Amniotic epithelial cell (primary cell): Measurements from ENCODE around the gene AGXT.
"Not testable (repeated sequence)": the region's sequence is repeated elsewhere in the genome, so short reads cannot be mapped to it uniquely, and the experiment has no call there.

ENCODE experiments used
- DNase-seq: peaks from one replicate; pipeline ENCODE4 v3.0.0-alpha.2; 2010; ENCODE audit warnings: low read depth

Gene AGXT

DNA sequence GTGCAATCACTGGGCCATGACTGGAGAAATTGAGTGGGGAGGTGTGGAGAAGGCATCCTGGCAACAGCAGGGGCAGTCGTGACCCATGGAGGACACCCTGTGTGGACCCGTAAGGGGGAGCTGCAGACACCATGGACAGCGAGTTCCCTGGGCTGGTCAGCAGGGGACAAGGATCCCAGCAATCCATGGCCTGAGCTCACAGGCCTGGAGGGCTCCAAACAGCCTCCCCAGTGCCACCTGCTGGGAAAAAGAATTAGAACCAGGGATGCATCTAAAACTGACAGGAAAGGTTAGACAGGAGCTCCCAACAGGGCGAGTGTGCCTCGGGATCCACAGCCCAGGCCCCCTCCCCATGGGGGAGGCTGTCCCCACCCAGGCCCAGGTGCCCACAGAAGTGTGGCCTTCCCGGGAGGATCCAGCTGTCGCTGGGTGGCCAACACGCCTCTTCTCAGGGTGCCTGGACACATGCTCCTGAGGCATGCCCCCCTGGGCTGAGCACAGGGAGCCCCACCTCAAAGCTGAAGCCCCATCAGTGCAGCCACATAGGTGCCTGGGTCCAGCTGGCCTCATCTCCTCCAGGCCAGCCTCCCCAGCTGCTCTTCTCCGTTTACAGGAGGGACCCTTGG is 28.1 kb upstream of the AGXT start:
- peak; percentile 45 for DNase-seq

DNA sequence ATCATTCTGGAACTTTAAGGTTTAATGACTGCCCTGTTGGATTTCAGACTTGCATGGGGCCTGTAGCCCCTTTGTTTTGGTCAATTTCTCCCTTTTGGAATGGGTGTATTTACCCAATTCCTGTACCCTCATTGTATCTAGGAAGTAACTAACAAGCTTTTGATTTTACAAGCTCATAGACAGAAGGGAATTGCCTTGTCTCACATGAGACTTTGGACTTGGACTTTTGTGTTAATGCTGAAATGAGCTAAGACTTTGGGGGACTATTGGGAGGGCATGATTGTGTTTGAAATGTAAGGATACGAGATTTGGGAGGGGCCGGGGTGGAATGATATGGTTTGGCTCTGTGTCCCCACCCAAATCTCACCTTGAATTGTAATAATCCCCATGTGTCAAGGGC is 22.3 kb upstream of the AGXT start:
- not testable (repeated sequence) for DNase-seq

DNA sequence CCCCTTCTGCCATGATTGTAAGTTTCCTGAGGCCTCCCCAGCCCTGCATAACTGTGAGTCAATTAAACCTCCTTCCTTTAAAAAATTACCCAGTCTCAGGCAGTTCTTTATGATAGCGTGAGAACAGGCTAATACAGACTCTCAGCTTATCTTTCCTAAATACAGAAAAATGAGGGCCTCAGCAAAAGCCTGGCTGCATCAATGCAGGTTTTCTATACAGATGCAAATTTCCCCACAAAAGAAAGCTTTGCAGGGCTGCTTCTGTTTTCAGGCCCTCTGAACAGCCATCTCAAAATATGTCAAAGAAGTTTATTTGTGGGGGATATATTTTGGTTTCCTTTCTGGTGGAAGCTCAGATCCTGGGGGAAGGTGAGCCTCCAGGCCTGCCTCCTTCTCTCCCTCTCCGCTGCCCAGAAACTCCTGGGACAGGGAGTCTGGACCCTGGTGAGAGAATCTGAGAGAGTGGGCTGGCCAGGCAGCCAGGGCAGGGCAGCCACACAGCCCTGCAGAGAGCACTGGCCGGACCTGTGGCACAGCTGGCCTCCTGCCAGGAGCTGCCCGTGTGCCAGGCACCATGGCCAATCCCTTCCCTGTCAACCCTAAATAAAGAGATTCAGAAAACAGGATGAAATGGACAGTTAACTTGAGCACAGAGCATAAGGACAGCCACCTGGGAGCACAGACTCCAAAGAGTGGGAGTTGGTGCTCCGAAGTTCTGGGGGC is 21.6 kb upstream of the AGXT start:
- no peak for DNase-seq

DNA sequence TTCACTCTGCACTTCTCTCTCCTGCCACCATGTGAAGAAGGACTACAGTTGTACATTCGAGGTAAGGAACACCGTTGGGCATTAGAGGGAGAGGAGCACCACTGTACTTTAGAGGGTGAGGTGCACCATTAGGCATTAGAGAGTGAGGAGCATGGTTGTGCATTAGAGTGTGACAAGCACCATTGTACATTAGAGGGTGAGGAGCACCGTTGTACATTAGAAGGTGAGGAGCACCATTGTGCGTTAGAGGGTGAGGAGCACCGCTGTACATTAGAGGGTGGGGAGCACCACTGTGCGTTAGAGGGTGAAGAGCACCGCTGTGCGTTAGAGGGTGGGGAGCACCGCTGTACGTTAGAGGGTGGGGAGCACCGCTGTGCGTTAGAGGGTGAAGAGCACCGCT is 20.8 kb upstream of the AGXT start:
- DNase-seq = no peak

DNA sequence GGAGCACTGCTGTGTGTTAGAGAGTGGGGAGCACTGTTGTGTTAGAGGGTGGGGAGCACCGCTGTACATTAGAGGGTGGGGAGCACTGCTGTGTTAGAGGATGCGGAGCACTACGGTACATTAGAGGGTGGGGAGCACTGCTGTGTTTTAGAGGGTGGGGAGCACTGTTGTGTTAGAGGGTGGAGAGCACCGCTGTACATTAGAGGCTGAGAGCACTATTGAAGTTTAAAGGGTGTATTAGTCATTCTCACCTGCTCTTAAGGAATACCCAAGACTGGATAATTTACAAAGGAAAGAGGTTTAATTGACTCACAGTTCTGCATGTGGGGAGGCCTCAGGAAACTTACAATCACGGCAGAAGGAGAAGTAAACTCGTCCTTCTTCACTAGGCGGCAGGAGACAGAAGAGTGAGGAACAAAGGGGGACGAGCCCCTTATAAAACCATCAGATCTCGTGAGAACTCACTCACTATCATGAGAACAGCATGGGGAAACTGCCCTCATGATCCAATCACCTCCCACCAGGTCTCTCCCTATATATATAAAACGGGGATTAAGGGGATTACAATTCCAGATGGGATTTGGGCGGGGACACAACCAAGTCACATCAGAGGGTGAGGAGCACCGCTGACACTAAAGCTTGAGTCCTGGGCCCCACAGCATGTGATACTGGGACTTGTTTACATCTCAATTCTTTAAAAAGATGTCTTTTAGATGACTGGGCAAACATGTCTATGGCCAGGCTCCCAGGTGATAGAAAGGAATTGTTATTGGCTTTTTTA is 19.5 kb upstream of the AGXT start:
- DNase-seq = no peak

DNA sequence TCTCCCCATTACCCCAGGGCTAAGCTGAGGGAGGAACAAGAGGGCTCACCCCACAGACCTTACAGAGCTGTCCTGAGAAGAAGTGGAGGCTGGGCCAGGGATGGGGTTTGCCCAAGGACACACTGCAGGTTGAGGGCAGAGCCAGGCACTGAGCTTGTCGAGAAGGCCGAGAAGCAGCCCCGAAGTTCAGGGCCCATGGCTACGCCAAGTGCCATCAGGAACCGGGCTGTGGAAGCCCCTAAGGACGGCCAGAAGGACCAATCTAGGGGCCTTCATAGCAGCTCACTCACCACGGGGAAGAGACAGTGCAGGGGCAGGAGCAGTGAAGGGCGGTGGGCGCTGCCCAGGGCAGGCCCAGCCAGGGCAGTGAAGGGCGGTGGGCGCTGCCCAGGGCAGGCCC is 18.6 kb upstream of the AGXT start:
- no peak for DNase-seq

DNA sequence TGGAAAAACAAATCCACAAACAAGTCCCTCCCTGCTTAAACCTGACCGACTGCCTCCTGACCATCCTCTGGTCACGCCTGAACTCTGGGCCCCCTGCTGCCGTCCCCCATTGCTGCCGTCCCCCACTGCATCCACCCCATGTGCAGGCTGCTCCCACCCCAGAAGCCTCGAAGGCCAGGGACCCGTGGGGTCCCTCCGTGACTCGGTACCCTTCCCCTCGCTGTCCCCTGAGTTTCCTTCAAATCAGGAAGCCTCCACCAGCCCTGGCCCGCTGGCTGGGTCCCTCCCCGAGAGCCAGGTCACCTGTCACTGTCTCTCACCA is 17.9 kb upstream of the AGXT start:
- DNase-seq = no peak

DNA sequence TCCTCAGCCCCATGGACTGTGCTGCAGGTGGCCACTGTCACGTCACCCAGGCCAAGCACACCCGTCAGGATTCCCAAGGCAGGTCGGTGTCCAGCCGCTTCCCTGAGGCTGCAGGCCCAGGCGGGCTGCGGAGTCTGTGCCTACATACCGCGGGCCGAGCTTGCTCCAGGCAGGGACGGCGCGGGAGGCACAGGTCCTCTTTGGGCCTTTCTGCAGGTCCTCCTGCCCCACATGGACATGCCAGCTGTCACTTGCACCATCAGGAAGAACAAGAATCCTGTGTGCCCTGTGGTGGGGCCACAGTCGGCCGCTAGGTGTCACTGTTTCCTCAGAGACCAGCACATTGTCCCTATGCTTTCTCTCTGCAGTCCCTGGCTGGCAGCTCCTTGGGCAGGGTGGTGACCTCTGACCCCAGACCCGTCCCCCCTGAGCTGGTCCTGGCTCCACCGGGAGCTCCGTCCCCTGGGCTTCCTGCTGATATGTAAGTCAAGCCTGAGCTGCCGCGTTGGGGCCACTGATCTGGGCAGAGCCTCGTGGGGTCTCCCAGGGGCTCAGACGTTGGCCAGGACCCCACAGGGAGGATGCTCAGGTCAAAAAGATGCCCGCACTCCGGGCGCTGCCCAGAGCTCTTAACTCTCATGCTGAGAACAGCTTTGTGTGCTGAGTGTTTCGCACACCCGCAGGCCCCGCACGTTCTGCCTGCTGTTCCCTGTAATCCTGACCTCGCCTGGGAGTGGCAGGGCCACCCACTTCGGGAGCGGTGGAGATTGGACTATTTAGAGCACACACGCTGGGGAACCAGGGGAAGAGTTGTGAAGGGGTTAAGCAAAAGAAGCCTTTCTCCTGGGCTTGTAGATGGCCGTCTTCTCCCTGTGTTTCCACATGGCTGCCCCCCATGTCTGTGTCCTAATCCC is 17.3 kb upstream of the AGXT start:
- DNase-seq = peak; percentile 60

DNA sequence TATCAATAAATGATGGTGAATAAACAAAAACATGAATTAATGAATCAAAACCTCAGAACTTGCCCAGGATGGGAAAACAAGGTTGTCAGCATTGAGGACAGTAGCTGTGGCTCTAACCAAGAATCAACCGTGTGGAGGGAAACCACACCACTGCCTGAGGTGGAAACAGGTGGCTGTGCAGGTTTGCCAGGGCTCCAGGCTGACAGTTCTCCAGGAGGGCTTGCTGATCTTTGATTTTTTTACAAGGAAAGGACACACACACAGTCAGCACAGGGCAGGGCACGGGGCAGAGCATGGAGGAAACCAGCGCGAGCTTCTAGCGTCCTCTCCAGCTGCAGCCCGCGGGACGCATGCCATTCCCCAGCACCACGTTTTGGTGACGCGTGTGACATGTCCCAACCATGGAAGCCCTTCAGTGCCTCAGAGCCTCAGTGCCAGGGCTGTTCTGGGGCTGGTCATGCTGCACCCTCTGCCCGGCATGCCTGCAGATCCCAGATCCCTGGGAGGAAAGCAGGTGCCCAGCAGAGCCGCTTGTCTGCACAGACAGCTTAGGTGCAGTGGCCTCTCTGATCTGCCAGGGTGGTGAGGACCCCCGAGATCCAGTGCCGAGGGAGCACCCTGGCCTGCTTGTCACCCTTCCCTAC is 15.8 kb upstream of the AGXT start:
- no peak for DNase-seq

DNA sequence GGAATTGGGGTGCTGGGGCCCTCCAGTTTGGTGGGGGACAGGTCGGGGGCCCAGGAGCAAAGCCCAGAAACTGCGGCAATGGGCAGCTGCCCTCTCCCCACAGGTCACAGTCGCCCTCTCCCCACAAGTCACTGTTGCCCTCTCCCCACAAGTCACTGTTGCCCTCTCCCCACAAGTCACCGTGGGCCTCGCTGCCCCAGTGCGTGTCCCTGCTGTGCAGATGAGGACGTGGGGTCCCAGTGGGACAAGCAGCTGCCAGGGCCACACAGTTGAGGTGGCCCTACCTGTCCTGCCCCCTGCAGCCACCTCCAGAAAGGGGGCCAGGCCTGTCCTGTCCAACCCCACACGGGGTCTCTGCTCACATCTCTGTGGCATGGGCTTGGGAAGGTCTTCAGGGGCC is 13.0 kb upstream of the AGXT start:
- no peak for DNase-seq

DNA sequence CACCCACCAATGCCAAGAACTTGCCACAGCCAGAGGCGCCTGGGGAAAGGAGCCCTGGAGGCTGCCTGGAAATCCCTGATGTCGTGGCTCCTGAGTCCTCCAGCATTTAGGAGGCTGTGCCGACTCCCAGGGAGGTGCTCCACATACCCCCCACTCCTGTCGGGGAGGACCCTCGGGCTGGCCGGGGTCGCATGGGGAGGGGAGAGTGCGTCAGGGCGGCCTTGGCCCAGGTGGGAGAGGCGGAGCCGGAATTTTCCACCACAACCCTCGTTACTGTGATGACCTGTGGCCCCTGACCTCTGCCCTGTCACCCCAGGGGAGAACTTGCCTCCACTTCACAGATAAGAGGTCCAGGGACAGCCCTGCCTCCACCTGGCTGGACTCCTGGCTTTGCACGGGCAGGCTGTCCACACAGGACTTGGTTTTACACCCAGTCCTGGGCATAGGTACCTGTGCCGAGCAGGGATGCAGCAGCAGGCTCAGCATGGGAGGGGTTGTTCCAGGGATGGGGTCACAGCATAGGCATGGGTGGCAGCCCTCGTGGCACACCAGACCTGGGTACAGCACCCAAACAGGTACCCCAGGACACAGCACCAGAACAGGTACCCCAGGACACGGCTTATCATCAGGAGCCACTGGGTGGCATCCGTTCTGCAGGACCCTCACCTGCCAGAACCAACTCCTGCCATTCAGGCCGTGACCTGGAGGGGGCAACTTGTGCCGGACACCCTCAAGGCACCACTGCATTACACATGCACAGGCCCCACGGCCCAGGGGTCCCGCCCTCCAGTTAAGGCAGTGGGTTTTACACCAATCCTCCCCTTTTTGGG is 12.3 kb upstream of the AGXT start:
- no peak for DNase-seq

DNA sequence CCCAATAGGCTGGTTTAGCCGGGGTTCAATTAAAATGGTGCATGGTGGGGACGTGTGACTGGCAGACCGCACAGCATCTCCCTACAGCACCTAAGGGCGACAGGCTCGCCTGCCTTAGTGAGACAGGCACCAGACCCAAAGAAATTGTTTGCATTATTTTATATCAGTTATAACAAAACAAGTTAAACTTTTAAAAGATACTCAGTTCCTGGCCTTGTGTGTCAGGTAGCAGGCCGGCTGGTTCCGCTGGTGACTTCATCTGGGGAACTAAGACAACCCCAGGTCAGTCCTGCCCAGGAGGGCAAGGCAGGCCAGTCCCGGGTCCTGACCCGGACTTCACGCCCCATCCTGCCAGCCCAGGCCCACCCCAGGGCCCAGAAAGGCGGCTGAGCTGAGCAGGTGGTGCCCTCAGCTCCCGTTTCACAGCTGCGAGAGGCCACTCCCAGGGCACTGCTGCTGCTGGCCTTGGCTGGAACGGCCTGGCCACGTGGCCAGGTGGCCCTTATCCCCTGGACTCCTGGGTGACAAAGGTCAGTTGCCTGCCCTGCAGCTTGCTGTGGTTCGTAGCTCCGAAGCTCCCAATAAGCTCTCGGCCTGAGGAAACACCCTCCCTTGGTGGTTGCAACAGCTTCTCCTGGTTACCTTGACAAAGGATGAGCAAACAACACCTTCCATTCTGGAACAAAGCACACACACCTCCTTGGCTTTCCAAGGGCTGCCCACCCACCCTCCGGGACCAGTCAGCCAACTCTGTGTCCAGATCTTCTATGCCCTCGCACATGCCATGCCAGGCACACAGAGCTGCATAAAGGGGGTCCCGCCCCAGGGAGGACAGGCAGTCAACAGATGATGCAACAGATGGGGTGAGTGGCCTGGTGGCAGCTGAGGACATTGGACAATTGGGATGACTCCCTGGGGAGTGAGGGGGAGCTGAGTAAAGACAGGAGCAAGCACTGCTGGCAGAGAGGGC is 11.3 kb upstream of the AGXT start:
- DNase-seq = no peak

DNA sequence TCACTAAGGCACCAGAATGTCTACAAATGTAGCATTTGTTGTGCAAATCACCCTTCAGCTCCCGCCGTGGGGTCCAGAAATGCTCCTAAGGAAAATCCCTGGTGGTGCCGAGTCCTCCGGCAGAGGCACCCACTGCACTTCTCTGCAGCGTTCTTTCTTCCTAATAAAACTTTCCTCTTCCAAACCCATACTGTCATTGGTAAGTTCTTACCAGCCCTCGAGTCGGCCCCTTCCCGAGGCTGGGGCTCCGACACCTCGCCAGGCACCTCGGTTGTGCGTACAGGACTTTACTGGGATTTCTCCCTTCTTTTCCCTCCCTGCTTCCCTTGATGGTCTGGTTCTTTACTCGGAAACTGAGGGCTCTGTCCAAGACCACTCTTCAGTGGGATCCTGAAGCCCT is 10.3 kb upstream of the AGXT start:
- no peak for DNase-seq

DNA sequence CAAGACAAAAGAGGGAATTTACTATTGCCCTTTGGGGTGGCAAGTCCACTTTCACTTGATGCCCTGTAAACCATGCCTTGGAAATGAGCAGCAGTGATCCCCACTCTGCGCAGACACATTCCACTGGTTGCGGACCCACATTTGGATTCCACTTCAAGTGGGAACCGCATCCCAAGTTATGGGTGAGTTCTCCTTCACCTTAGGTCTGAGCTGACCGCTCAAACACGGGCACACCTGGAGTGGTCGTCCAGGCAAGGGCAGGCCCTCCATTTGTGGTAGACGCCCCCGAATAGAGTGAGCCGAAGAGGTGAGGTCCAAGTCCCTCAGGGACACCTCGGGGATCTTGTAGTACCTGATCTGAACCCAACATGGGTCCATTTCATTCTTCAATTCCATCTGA is 9.8 kb upstream of the AGXT start:
- no peak for DNase-seq

DNA sequence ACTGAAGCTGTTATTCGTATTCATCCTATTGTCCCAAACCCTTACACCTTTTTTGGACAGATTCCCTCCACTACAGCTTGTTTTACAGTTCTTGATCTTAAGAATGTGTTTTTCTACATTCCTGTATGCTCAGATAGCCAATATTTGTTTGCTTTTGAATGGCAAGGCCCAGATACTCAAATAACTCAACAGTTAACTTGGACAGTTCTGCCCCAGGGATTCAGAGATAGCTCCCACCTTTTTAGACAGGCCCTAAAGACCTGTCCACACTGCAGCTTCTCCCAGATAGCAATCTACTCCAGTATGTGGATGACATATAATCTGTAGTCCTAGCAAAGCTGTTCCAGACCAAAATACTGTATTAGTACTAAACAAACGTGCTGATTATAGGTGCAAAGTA is 7.1 kb upstream of the AGXT start:
- no peak for DNase-seq

DNA sequence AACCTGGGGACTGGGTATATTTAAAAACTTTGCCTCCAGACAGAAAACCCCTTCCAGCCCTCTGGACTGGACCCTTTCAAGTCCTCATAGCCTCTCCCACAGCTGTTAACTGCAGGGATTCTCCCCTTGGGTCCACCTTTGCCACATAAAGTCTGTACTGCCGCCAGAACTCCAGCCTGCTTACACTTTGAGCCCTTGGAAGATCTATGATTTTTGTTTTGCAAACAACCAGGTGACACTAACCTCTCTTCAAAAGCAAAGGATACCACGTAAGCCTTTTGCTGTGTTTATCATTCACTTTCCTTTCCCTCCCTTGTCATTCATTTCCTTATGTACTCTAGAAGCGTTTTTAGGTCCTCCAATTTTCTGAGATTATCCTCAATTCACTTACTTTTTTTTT is 4.1 kb upstream of the AGXT start:
- no peak for DNase-seq

DNA sequence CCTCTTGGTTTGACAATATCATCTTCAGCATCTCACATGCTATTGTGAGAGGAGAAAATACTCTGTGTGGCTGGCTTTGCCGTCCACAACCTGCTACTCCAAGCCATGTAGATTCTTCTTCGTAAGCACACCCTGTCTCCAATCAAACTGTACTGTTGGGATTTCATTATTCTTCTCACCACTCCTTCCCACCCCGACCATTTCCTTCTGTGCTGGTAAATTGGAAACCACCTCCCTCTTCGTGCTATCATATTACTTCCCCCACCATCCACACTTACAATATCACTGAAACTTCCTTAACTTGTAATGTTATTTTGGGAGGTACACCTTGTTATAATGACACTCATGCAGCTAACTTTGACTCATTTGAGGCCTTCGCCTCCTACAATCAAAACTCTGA is 3.2 kb upstream of the AGXT start:
- no peak for DNase-seq

DNA sequence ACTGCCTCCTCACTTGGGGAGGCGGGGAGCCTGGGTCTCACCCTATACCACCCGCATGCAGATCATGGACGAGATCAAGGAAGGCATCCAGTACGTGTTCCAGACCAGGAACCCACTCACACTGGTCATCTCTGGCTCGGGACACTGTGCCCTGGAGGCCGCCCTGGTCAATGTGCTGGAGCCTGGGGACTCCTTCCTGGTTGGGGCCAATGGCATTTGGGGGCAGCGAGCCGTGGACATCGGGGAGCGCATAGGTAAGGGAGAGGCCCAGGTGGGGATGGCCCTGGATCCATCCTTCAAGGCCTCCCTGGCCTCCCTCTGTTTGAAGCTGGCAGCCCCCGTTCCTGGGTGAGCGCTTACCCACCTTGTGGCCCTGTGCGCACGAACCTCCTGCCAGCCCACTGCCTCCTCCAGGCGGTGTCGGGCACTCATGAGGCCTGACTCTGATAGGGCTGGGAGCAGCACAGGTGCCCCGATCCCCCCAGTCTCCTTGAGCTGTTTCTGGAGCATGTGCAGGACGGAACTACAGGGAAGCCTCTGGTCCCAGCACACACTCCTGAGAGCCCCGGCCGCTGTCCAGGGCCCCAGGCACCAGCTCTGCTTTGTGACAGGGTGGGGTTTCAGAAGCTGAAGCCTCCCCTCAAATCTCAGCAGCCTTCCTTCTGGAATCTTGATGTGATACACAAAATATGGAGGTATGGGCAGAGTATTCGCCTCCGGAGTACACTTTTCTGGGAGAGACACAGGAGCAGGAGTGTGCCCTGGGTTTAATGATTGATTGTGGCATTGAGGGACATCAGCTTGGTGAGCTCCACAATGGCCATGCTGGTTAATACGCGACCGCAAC is 708 bp downstream of the AGXT start:
- no peak for DNase-seq
